CD14-positive monocyte (primary cell): ENCODE measurements around the gene TYMP. TPM values are rescaled to one million over a fixed set of nuclear protein-coding genes. Genes with fewer than 3 reads are reported as not detected.
A peak's percentile ranks its signal among the peaks of the same experiment; 100 is the strongest.

Experiments
- DNase-seq, 3 donors: peaks; one replicate each; pipeline ENCODE4 v3.0.0-alpha.2; 2011 to 2022
- H2AFZ ChIP-seq: 2 replicates; pipeline ENCODE4 v1.6.0; 2012; ENCODE audit warnings: mild to moderate bottlenecking, low read depth, low read length, inconsistent platforms; ENCODE audit not compliant: insufficient read depth, poor library complexity, severe bottlenecking
- H3K27ac ChIP-seq, 2 donors: 1 replicate in 1 of 2; 2 replicates in 1 of 2; pipeline ENCODE4 v1.5.1; 2012 to 2013; ENCODE audit warnings: low read length in 2 of 2, control low read depth in 1 of 2, inconsistent platforms in 1 of 2, low read depth in 1 of 2, mild to moderate bottlenecking in 1 of 2
- H3K27me3 ChIP-seq, 2 donors: one replicate each; pipeline versions ENCODE4 v1.6.0 to v1.6.1; 2011 to 2013; ENCODE audit warnings: low read length in 2 of 2; ENCODE audit not compliant: control insufficient read depth in 2 of 2, insufficient read depth in 2 of 2
- H3K36me3 ChIP-seq, 2 donors: replicated peaks in 1 of 2; 1 replicate in 1 of 2; 2 replicates in 1 of 2; pipeline versions ENCODE4 v1.5.1 to v1.6.1; 2012 to 2013; ENCODE audit warnings: low read length in 2 of 2, control low read depth in 1 of 2, inconsistent platforms in 1 of 2, mild to moderate bottlenecking in 1 of 2; ENCODE audit not compliant: insufficient read depth in 2 of 2, control insufficient read depth in 1 of 2
- H3K4me1 ChIP-seq, 2 donors: 1 replicate in 1 of 2; 2 replicates in 1 of 2; pipeline versions ENCODE4 v1.5.1 to v1.6.1; 2012 to 2013; ENCODE audit warnings: low read length in 2 of 2, control low read depth in 1 of 2, inconsistent platforms in 1 of 2, mild to moderate bottlenecking in 1 of 2, moderate library complexity in 1 of 2; ENCODE audit not compliant: insufficient read depth in 2 of 2, control insufficient read depth in 1 of 2
- H3K4me2 ChIP-seq: replicated peaks from 2 replicates; pipeline ENCODE3; 2012; ENCODE audit warnings: low read length, moderate library complexity, mild to moderate bottlenecking; ENCODE audit not compliant: poor library complexity, severe bottlenecking; ENCODE audit errors: extremely low read depth
- H3K4me3 ChIP-seq, 3 experiments: fragments of 200-600 bp in 1 of 3; sonication (generic) in 1 of 3; replicated peaks in 1 of 3; 1 replicate in 2 of 3; 2 replicates in 1 of 3; pipeline ENCODE4 v1.5.1; 2011 to 2013; ENCODE audit warnings: low read length in 3 of 3, mild to moderate bottlenecking in 3 of 3, control low read depth in 2 of 3, low read depth in 2 of 3, inconsistent platforms in 1 of 3, moderate library complexity in 1 of 3
- H3K79me2 ChIP-seq: 2 replicates; pipeline ENCODE4 v1.6.0; 2012; ENCODE audit warnings: mild to moderate bottlenecking, control low read depth, inconsistent platforms, low read length, moderate library complexity; ENCODE audit not compliant: insufficient read depth
- H3K9ac ChIP-seq: 2 replicates; pipeline ENCODE4 v1.6.0; 2017; ENCODE audit warnings: low read length, mild to moderate bottlenecking; ENCODE audit not compliant: insufficient read depth, poor library complexity, severe bottlenecking
- H3K9me3 ChIP-seq, 2 donors: replicated peaks in 1 of 2; 1 replicate in 1 of 2; 2 replicates in 1 of 2; pipeline versions ENCODE4 v1.5.1 to v1.6.1; 2012 to 2013; ENCODE audit warnings: low read length in 2 of 2, control low read depth in 1 of 2; ENCODE audit not compliant: control insufficient read depth in 1 of 2, insufficient read depth in 1 of 2
- H4K20me1 ChIP-seq: 2 replicates; pipeline ENCODE4 v1.6.0; 2012; ENCODE audit warnings: mild to moderate bottlenecking, low read length, control low read depth, moderate library complexity; ENCODE audit not compliant: insufficient read depth
- H3K27ac Mint-ChIP-seq, 7 donors: one replicate each; pipeline ENCODE4 v1.8.0; 2020; ENCODE audit warnings: mild to moderate bottlenecking in 7 of 7, mixed read lengths in 7 of 7, moderate library complexity in 6 of 7, inconsistent platforms in 2 of 7
- H3K27me3 Mint-ChIP-seq, 3 donors: one replicate each; pipeline ENCODE4 v1.8.0; 2021 to 2022; ENCODE audit warnings: low read depth in 3 of 3, mild to moderate bottlenecking in 3 of 3, mixed read lengths in 3 of 3, moderate library complexity in 3 of 3, inconsistent platforms in 1 of 3
- H3K36me3 Mint-ChIP-seq, 2 donors: one replicate each; pipeline ENCODE4 v1.8.0; 2020; ENCODE audit warnings: mixed read lengths in 2 of 2, inconsistent platforms in 1 of 2, mild to moderate bottlenecking in 1 of 2
- H3K4me1 Mint-ChIP-seq: one replicate; pipeline ENCODE4 v1.8.0; 2020; ENCODE audit warnings: mild to moderate bottlenecking, mixed read lengths
- H3K4me3 Mint-ChIP-seq, 2 donors: one replicate each; pipeline ENCODE4 v1.8.0; 2020; ENCODE audit warnings: mild to moderate bottlenecking in 2 of 2, mixed read lengths in 2 of 2, moderate library complexity in 1 of 2
- H3K9me3 Mint-ChIP-seq, 7 donors: one replicate each; pipeline ENCODE4 v1.8.0; 2020 to 2022; ENCODE audit warnings: mixed read lengths in 7 of 7, mild to moderate bottlenecking in 6 of 7, moderate library complexity in 6 of 7, inconsistent platforms in 2 of 7
- CTCF ChIP-seq: fragments of 200-600 bp; IDR thresholded peaks from one replicate; pipeline ENCODE4 v1.8.0; 2022; ENCODE audit warnings: antibody characterized with exemption, mild to moderate bottlenecking
- WGBS: methylation state at CpG from one replicate; pipeline ENCODE4 v1.1.5; 2013; ENCODE audit warnings: missing lambda C conversion rate; ENCODE audit not compliant: insufficient coverage; 5-methylcytosine and 5-hydroxymethylcytosine counted together
- intact Hi-C, 2 donors: fragments of 100-400 bp; cut with micrococcal nuclease; formaldehyde crosslinking; loops; one replicate each; pipeline versions ENCODE4 v1.15.0 to v1.15.1; 2023
- polyA plus RNA-seq, 3 donors: library from polyadenylated mRNA; depleted of rRNA in 1 of 3; unstranded in 2 of 3; stranded (reverse) in 1 of 3; fragments of 300-500 nt in 2 of 3; fragments of >200 nt in 1 of 3; fragmentation: Illumina TruSeq in 2 of 3; gene quantifications; 1 replicate in 2 of 3; 2 replicates in 1 of 3; pipeline ENCODE4 v1.2.3, GENCODE V29; 2012 to 2021

TYMP gene
- polyA plus RNA-seq, 3 donors = 787 to 994 (median 955) TPM

DNA sequence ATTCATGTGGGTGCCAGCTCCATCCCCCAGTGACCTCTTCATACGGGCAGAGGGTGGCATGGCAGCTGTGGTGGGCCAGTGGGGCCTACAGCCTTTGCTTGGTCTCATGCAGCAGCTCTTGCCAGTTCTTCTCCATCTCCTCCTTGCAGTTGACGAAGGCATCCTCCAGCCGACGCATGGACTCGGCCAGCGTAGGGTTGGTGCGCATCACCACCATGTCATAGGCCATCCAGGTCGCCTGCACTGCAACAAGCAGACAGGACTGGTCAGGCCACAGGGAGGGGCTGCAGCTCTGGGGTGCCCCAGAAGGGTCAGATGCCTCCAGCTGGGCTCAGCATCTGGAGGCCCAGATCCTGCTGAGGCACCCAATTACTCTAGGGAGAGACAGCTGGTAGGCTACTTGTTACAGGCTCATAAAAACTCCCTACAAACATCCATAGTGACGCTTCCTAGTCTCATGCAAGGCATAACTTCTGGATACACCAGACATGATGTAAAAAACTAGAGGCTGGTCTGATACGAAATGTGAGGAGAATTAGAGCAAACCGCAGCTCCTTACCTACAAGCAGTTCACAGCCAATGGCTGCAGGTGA lies 21.4 kb upstream of the TYMP start:
- intact Hi-C loops = no loop called here
- Histone ChIP-seq H3K27ac (no peak overlapping the region), H3K4me3 (no peak overlapping the region), H4K20me1 (no peaks in the 10 kb centered on the region), H3K4me2 (no peak overlapping the region), H3K79me2 (peaks cover 7% of the 10 kb centered on the region), H2AFZ (no peak overlapping the region), H3K36me3 (no peaks in the 10 kb centered on the region), H3K4me1 (peaks cover 18 to 41% of the 10 kb centered on the region in 2 donors), H3K27me3 (no peaks in the 10 kb centered on the region), H3K9ac (no peak overlapping the region), H3K9me3 (no peaks in the 10 kb centered on the region)
- H3K27ac Mint-ChIP-seq = no peak overlapping the region
- peaks cover 3 to 21% (median 8%) of the 10 kb centered on the region in 3 donors for H3K27me3 Mint-ChIP-seq
- H3K4me3 Mint-ChIP-seq = no peak overlapping the region
- WGBS = 97% methylated on average over 10 of the region's 11 CpGs
- peaks cover 3% of the 10 kb centered on the region in 2 donors for H3K36me3 Mint-ChIP-seq
- peaks cover 16% of the 10 kb centered on the region for H3K4me1 Mint-ChIP-seq
- no peak for TF ChIP-seq CTCF
- peaks cover 0 to 6% (median 0%) of the 10 kb centered on the region in 7 donors for H3K9me3 Mint-ChIP-seq
- DNase-seq = peak in 1 of 3 donors; percentile 1

DNA sequence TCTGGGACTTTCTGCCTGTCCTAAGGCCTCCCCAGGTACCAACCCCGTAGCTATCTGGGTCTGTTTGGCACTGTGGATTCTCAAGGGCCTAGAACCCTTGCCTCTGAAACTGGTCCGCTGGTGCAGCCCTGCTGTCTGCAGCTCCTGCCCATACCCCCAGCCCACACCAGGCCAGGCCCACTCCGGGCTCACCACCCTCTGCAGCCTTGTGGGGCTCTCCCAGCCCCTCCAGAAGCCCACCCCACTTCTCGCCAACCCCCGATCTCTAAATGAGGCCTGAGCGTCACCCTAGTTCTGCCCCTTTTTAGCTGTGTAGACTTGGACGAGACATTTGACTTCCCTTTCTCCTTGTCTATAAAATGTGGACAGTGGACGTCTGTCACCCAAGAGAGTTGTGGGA lies 20.6 kb upstream of the TYMP start:
- H3K79me2 ChIP-seq = peaks cover 9% of the 10 kb centered on the region
- H3K9ac ChIP-seq = no peak overlapping the region
- 93% methylated on average over 4 of the region's 8 CpGs for WGBS
- H3K9me3 ChIP-seq = no peaks in the 10 kb centered on the region
- Mint-ChIP-seq H3K27ac (no peak overlapping the region), H3K4me1 (peaks cover 24% of the 10 kb centered on the region), H3K36me3 (peaks cover 3% of the 10 kb centered on the region in 2 donors), H3K27me3 (peaks cover 3 to 24% (median 8%) of the 10 kb centered on the region in 3 donors), H3K9me3 (peaks cover 0 to 6% (median 0%) of the 10 kb centered on the region in 7 donors), H3K4me3 (no peak overlapping the region)
- no peaks in the 10 kb centered on the region for H3K36me3 ChIP-seq
- no peak overlapping the region for H3K4me2 ChIP-seq
- TF ChIP-seq CTCF = no peak
- intact Hi-C loops = no loop called here
- peak in 1 of 3 donors; percentile 1 for DNase-seq
- no peak overlapping the region for H3K27ac ChIP-seq
- no peaks in the 10 kb centered on the region for H3K27me3 ChIP-seq
- no peak overlapping the region for H2AFZ ChIP-seq
- H4K20me1 ChIP-seq = no peaks in the 10 kb centered on the region
- no peak overlapping the region for H3K4me3 ChIP-seq
- peaks cover 27 to 50% of the 10 kb centered on the region in 2 donors for H3K4me1 ChIP-seq
